ENCODE results near the gene ASPHD1.
A peak's percentile ranks its signal among the peaks of the same experiment; 100 is the strongest.
"Not testable (repeated sequence)": the region's sequence is repeated elsewhere in the genome, so short reads cannot be mapped to it uniquely, and the experiment has no call there.

The ASPHD1 gene

DNA sequence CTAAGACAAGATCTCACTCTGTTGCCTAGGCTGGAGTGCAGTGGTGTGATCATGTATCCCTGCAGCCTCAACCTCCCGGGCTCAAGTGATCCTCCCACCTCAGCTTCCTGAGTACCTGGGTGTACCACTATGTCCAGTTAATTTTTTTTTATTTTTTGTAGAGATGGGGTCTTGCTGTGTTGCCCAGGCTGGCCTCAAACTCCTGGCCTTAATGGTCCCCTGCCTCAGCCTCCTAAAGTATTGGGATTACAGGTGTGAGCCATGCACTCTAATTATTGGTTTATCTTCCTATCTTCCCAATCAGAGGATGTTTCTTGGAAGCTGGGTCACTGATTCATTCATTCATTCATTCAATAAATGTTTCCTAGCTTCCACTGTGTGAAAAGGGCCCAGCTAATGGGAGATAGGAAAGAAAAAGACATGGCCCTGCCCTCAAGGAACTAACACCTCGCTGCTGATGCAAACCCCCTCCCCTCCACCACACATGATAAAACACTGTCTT, 8.5 kb downstream of the ASPHD1 start:
- no peak for DNase-seq (ENCODE audit: low spot score)

DNA sequence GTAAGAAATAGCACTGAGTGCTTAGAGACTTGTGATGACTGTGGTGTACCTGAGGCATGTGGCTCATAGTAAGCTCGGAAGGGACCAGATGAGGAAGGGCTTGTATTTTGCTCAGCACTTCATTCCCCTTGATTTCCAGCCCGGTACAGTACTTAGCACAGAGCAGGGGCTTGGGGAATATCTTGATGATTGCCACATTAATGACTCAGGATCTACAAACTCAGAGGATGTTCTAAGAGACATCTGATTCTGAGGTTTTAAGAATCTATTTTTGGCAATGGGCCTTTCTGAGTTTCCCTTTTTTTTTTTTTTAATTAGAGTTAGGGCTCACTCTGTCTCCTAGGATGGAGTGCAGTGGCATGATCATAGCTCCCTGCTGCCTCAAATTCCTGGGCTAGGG, 9.1 kb downstream of the ASPHD1 start:
- no peak for DNase-seq (ENCODE audit: low spot score)

DNA sequence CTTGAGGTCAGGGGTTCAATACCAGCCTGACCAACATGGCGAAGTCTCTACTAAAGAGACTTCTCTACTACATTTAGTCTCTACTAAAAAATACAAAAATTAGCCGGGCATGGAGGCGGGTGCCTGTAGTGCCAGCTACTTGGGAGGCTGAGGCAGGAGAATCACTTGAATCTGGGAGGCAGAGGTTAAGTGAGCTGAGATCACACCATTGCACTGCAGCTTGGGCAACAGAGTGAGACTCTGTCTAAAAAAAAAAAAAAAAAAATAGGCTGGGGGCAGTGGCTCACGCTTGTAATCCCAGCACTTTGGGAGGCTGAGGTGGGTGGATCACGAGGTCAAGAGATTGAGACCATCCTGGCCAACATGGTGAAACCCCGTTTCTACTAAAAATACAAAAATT, 9.6 kb downstream of the ASPHD1 start:
- not testable (repeated sequence) for DNase-seq (ENCODE audit: low spot score)

DNA sequence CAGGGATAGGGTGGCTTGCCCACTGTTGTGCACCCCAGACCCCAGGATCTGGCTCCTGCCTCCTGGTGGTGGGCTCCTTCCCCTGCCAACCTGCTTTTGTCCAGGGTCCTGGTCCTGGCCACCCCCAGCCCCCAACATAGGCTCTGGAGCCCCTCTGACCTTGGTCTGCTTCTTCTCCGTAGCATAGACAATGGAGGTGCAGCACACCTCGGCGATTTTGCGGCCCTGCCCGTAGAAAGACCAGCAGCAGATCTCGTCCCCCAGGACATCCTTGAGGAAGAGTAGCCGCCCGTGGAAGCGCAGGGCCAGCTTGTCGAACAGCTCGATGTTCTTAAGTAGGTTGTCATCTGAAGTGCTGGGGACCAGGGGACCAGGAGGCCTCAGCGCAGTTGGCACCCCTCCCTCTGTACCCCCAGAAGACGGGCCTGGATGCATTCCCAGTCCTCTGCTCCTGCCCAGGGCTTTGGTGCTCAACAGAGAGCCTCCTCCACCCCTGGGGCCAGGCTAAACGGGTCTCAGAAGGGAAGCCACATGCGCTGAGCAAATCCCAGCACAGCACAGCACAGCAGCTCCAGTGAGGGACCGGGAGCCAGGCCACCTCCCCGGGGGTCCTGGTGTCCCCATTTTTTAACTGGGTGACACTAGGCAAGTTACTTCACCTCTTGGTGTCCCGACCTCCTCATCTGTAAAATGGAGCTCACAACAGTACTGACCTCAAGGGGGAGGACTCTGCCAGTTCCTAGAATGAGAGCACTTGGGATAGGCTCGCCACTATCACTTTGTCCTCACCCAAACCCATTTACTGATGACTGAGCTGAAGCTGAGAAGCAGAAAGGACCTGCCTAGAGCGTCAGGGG, 10.8 kb downstream of the ASPHD1 start:
- DNase-seq (ENCODE audit: low spot score), result no peak

DNA sequence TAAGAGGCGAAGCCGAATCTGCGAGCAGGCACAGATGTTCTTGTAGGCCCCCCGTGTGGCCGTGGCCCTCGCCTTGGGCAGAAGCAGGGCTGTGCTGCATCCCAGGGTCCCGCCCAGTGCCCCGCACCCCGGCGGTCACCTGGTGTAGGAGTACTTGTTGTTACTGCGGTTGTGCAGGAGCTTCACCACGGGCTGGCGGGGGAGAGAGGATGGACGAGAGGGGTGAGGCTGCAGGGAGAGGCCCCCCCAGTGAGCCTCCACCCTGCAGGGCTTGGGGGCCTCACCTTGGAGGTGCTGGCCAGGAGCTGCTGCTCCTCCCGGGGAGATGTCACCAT, 11.4 kb downstream of the ASPHD1 start:
- no peak for DNase-seq (ENCODE audit: low spot score)

DNA sequence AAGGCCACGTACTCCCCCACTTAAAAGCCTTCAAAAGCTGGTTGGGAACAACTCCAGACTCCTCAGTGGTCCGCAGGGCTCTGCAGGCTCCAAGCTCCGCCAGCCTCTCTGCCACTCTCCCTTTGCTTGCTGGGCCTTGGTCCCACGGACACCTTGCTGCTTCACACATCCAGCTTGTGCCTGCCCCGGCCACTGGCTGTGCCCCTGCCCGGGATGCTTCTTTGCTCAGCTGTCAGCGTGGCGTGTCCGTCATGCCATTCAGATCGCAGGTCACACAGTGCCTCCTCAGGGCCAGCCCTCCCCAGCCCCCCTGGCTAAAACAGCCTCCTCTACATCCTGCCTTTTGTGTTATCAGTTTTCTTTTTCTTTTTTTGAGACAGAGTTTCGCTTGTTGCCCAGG, 11.8 kb downstream of the ASPHD1 start:
- no peak for DNase-seq (ENCODE audit: low spot score)

DNA sequence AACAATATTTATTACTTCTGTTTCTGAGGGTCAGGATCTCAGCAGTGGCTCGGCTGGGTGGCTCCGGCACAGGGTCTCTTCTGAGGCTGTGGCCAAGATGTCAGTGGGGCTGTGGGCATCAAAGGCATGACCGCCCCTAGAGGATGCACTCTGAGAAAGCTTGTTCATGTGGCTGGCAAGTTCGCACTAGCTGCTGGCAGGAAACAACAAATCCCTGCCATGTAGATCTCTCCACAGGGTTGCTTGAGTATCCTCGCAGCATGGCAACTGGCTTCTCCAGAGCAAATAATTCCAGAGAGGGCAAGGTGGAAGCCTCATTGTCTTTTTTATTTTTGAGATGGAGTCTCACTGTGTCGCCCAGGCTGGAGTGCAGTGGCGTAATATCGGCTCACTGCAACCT, 13.2 kb downstream of the ASPHD1 start:
- DNase-seq (ENCODE audit: low spot score), result no peak

DNA sequence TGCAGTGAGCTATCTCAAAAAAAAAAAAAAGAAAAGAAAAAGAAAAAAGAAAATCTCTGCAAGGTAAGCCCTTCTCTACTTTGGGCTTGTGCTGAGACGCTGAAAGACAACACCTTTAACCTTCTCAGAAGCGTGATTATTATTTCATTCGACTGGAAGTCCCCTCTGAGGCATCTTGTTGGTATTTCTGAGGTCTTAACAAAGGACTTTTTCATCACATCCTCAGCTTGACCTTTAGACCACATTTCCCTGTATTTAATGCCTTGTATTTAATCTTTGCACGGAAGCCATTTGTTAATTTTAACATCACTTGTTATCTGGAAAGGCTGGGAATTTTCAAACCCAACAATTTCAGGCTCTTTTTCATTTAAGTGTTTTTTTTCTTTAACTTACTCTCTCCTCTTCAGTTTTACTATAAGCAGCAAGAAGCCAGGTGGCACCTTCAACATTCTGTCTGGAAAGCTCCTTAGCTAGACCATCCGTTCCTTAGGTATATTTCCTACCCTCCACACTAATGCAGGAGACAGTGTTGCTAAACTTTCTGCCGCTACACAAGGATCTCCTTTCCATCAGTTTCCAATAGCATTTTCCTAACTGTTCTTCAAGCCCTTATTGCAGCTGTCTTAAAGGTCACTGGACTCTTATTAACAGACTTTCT, 15.4 kb downstream of the ASPHD1 start:
- DNase-seq (ENCODE audit: low spot score), result no peak

DNA sequence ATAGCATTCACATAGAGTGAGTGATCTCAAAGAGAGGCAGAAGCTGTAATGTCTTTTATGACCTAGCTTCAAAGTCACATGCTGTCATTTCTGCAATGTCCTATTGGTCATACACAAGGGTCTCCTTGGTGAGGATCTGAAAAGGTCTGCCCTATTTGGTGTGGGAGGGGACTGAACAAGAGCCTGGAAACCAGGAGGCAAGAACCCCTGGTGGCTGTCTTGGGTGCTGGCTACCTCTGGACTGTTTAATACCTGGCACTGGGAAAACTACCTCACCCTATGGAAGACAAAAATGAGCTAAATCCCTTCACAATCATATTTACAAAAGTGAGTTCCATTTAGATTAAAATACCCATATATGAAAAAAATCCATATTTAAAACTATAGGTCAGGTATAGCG, 16.7 kb downstream of the ASPHD1 start:
- no peak for DNase-seq (ENCODE audit: low spot score)

DNA sequence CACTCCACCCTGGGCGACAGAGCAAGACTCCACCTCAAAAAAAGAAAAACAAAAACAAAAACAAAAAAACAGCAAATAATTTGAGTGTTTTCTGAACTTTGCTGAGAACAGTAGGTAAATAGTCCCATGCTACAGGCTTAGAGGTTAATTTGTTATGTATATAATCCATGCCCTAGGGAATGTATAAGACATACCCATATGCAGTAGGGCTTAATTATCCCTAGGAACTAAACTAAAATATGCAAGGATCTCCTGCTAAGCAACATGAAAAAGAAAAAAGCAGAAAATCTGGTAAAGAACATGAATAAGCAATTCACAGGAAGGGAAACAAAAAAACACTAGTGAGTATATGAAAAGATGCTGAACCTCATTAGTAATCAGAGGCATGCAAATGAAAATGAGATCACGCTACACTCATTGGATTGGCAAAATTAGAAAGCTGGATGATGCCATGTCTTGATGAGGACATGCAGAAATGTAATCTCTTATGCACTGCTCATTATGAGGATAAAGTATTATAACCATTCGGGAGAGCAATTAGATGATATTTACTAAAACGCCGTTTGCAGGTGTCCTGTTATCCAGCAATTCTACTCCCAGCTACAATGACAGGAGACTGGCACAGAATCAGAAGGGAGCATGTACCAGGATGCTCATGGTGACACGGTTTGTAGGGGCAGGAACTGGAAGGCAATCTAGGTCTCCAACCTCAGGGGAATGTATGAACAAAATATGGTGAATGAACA, 20.2 kb downstream of the ASPHD1 start:
- DNase-seq (ENCODE audit: low spot score), result peak; percentile 60

DNA sequence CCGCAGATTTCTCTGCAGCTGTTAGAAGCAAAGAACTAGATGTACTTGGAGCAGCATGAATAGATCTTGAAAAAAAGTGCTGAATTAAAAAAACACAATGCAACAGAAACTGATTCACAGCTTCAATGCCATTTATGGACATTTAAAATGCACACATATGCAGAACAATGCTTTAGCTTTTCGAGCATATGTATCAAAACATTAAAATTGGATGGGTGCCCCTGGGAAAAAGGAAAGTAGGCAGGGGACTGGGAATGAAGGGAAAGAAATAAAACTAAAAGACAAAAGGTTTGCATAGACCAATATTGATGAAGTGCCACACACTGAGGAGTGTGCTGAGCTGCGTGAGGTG, 20.7 kb downstream of the ASPHD1 start:
- DNase-seq (ENCODE audit: low spot score), result no peak

DNA sequence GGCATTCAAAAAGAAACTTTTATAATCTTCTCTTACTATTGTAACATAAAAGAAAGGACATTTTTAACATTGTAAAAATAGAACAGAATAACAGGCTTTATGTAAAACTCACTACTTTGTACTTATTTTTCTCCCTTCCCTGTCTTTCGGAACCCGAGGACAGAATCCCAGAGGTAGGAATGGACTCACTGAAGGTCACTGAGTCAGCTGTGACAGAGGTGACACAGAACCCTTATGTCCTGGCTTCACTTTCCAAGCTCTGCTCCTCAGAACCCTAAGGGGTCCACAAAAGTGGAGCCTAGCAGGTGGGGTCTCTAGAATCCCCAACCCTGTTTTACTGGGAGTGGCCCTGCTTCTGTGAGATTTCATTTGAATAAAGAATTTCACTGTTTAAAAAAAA, 22.0 kb downstream of the ASPHD1 start:
- DNase-seq (ENCODE audit: low spot score), result no peak

DNA sequence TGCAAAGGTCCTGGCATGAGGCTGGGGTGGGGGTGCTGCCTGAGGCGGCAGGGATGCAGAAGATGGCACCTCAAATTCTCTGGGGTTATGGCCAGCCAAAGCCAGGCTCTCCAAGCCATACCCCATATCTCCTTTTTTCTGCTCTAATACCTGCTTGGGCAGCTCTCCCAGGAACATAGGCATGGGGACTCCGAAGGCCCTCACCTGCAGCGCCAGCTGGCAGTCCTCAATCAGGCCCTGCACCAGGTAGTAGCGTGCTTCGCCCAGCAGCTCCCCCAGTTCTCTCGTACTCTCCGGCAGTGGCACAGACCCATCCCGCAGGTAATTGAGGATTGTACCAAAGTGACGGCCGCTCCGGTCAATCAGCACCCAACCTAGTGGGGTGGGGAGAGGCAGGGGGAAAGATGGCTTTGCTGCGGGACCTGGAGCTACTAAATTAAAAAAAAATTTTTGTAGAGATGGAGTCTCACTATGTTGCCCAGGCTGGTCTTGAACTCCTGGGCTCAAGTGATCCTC, 22.8 kb downstream of the ASPHD1 start:
- DNase-seq (ENCODE audit: low spot score), result no peak

DNA sequence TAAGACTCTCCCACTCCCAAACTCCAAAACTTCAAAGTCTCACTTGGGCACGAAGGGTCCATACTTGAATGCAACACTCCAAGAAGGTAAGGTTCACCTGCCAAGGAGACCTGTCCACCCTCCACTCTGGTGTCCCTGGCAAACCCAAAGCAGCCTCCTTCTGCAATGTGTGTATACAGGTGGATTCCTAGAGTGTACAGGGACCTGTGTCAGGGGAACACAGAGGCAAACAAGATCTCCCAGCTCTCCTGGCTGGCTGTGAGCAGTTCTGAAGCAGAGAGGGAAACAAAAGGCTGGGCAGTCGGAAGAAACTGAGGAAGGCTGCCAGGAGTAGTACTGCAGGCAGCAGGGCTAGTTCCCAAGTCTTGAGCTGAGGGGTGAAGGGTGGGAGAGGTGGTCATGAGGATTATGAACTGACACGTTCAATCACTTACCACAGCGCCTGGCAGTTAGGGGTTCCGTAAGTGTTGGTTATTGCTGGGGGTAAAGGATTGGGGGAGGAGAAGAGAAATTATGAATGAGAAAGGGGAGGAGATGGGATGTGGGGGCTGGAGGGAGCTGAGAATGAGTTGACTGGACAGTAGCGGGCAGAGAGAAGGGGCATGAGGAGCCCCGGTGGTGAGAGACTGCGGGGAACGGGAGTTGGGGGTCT, 24.9 kb downstream of the ASPHD1 start:
- no peak for DNase-seq (ENCODE audit: low spot score)

DNA sequence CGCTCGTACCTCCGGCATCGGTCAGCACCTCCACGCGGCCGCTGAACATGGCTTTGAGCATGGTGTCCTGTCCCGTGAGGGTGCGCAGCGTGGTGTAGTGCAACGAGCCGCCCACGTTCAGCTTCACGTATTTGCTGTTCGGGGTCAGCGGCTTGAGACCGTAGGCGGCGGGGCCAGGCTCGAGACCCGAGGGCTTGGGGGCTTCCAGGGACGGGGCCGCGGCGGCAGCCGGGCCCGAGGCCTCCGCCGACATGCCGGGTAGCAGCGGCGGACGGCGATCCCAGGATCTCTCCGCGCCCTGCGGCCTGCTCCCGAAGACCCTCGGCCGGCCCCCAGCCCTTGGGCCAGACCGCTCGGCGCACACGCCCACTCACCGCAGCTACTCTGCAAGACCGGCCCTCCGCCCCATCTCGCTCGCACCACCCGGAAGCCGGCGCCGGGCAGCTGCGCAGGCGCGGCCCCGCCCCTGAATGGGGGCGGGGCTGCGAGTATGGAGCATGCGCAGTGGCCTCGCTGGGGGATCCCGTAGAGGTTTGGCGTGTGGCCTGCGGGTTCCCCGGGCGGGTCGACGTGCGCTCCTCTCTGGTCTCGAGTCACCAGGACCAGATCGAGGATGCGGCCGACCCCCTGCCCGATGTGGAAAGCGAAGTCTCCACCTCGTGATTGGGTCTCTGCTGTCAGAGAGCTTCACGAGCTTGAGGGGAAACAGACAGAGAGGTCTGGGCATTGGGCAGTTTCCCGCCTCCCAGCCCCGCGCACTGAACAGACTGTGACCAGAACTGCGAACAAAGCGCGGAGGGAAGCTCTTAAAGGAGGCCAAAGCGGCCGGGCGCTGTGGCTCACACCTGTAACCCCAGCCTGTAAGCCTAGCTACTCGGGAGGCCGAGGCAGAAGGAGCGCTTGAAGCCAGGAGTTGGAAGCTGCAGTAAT, 25.8 kb downstream of the ASPHD1 start, which contains the start of gene KCTD13:
Gene KCTD13 (minus strand): TSS at position 446 of the 930 bp plus-strand sequence. CDS start 193 bp downstream, at position 253.
- peak; percentile 87 for DNase-seq (ENCODE audit: low spot score)

DNA sequence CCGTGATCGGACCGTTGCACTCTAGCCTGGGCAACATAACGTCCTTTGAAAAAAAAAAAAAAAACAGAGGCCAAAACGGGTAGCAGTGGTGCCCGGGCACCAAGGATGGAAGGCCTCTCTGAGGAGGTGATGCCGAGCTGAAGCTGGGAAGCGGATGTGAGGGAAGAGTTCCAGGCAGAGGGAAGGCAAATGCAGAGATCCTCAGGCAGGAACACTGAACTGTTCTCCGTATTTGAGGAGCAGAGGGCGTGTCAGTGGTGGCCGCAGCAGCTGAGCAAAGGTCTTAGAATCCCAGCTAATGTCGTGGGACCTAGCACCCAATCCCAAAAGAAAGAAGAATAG, 26.4 kb downstream of the ASPHD1 start:
- peak; percentile 28 for DNase-seq (ENCODE audit: low spot score)

DNA sequence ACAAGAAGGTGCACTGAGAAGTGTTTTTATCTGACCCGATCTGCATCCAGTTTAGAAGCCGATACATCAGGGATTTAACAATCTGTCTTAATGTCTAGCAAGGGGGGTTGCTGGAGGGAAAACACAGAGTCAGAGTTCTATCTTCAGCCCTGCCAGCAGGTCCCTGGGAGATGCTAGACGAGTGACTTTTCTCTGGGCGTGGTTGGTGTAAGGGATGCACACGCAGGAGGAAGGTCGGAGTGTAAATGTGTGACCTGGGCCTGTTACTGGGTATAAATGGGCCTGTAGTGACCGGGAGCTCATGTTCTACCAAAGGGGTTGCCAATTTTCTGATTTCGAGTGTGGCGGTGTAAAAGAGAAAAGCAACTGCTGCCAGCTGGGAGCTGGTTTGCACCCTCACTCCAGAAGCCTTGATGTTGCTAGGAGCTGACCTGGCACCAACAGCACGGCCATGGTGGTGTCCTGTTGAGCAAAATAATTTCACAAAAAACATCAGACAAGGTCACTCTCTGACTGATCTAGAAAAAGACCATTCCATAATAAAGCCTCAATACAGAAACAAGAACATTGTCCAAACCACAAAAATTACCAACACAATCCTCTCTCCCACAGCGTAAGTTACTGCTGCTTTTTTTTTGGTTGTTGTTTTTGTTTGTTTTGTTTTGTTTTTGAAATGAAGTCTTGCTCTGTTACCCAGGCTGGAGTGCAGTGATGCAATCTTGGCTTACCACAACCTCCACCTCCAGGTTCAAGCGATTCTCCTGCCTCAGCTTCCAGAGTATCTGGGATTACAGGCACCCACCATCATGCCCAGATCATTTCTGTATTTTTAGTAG, 27.0 kb downstream of the ASPHD1 start:
- peak; percentile 38 for DNase-seq (ENCODE audit: low spot score)

DNA sequence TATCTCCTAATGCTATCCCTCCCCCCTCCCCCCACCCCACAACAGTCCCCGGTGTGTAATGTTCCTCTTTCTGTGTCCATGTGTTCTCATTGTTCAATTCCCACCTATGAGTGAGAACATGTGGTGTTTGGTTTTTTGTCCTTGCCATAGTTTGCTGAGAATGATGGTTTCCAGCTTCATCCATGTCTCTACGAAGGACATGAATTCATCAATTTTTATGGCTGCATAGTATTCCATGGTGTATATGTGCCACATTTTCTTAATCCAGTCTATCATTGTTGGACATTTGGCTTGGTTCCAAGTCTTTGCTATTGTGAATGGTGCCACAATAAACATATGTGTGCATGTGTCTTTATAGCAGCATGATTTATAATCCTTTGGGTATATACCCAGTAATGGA, 31.5 kb downstream of the ASPHD1 start:
- DNase-seq (ENCODE audit: low spot score), result not testable (repeated sequence)

DNA sequence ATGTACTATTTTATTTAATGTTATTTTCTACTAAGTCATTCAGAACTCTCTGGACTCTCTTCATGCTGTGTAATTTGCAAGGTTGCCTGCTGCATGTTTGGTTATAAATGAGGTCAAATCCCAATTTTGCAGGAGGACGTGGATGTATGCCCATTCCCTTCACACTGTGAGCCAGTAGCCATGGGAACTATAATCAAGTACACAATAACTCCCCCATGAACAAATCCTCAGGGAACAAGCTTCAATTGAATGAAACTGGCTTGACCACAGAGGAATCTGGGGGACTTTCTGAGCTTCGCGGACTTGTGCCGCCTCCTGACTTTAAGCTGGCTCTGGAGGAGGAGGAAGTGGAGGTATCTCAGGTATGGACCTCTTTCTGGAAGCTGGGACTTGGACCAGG, 40.4 kb downstream of the ASPHD1 start:
- no peak for DNase-seq (ENCODE audit: low spot score)

Data from putamen (tissue), 1 donor.